Endothelial cell of umbilical vein (primary cell): ENCODE data around the gene PPFIA3. TPM values are rescaled to one million over a fixed set of nuclear protein-coding genes. Genes with fewer than 3 reads are reported as not detected.

Experiments used
- BruUV-seq: library from RNA; stranded (reverse); fragments of 400-500 nt; replicated peaks from 2 replicates; lab custom pipeline; 2021; lab: Mats Ljungman, UMichigan
- CTCF ChIA-PET: fragments of 300-600, 350-600 bp; sonication (Branson Sonifier 250); formaldehyde crosslinking; loops from one replicate; lab custom pipeline; 2021; ENCODE audit warnings: antibody characterized with exemption, inconsistent platforms; lab: Charles Lee
- POLR2A ChIA-PET: fragments of 300-600, 350-600 bp; sonication (Branson Sonifier 250); formaldehyde crosslinking; loops from one replicate; lab custom pipeline; 2021; ENCODE audit warnings: antibody characterized with exemption, inconsistent platforms; lab: Charles Lee
- DNase-seq: peaks from one replicate; pipeline ENCODE4 v3.0.0-alpha.2; 2011; ENCODE audit warnings: low read depth, low spot score
- FAIRE-seq: peaks from 2 replicates; lab custom pipeline; 2011; peaks lifted over from hg19 to GRCh38; lab: Jason Lieb, UNC
- H2AFZ ChIP-seq: 2 replicates; pipeline ENCODE4 v1.6.0; 2012; ENCODE audit warnings: low read depth, low read length, control low read depth, inconsistent platforms
- H3K27ac ChIP-seq: 2 replicates; pipeline ENCODE4 v1.5.1; 2011; ENCODE audit warnings: low read depth, mild to moderate bottlenecking, control low read depth, low read length, moderate library complexity; ENCODE audit not compliant: insufficient read depth
- H3K27me3 ChIP-seq, 2 experiments: 2 replicates each; pipeline versions ENCODE4 v1.6.0 to v1.6.1; 2011; ENCODE audit warnings: low read length in 2 of 2, mixed read lengths in 1 of 2; ENCODE audit not compliant: control insufficient read depth in 2 of 2, insufficient read depth in 2 of 2
- H3K36me3 ChIP-seq, 2 experiments: 2 replicates in 1 of 2; 3 replicates in 1 of 2; pipeline ENCODE4 v1.5.1; 2011; ENCODE audit warnings: low read length in 2 of 2, mild to moderate bottlenecking in 1 of 2, moderate library complexity in 1 of 2; ENCODE audit not compliant: control insufficient read depth in 2 of 2, insufficient read depth in 2 of 2; ENCODE audit errors: extremely low read depth in 1 of 2
- H3K4me1 ChIP-seq: 3 replicates; pipeline ENCODE4 v1.5.1; 2011; ENCODE audit warnings: mild to moderate bottlenecking, low read length; ENCODE audit not compliant: control insufficient read depth, insufficient read depth; ENCODE audit errors: extremely low read depth
- H3K4me2 ChIP-seq: 2 replicates; pipeline ENCODE4 v1.6.1; 2011; ENCODE audit warnings: low read length, control low read depth, mixed read lengths; ENCODE audit not compliant: insufficient read depth
- H3K4me3 ChIP-seq, 3 experiments: fragments of 200-600 bp in 1 of 3; sonication (generic), shearing (Covaris generic) in 1 of 3; replicated peaks in 1 of 3; 2 replicates each; pipeline ENCODE4 v1.5.1; 2011 to 2016; ENCODE audit warnings: control low read depth in 3 of 3, low read length in 3 of 3, mild to moderate bottlenecking in 2 of 3, inconsistent platforms in 1 of 3, low read depth in 1 of 3, moderate library complexity in 1 of 3; ENCODE audit not compliant: insufficient read depth in 1 of 3
- H3K79me2 ChIP-seq: 2 replicates; pipeline ENCODE4 v1.6.0; 2012; ENCODE audit warnings: low read length, inconsistent platforms; ENCODE audit not compliant: control insufficient read depth, insufficient read depth
- H3K9ac ChIP-seq: replicated peaks from 2 replicates; pipeline ENCODE3; 2011; ENCODE audit warnings: low read length, control low read depth; ENCODE audit not compliant: insufficient read depth; ENCODE audit errors: extremely low read depth
- H3K9me1 ChIP-seq: replicated peaks from 3 replicates; pipeline ENCODE4 v1.6.0; 2011; ENCODE audit warnings: mild to moderate bottlenecking, low read length; ENCODE audit not compliant: control insufficient read depth, insufficient read depth; ENCODE audit errors: extremely low read depth
- H3K9me3 ChIP-seq: replicated peaks from 2 replicates; pipeline ENCODE4 v1.5.1; 2012; ENCODE audit warnings: low read length, inconsistent platforms; ENCODE audit not compliant: control insufficient read depth, insufficient read depth
- H4K20me1 ChIP-seq: replicated peaks from 2 replicates; pipeline ENCODE3; 2011; ENCODE audit warnings: mild to moderate bottlenecking, low read length; ENCODE audit not compliant: control insufficient read depth, insufficient read depth; ENCODE audit errors: extremely low read depth
- EZH2 ChIP-seq: IDR thresholded peaks from 2 replicates; pipeline ENCODE4 v1.6.1; 2012; ENCODE audit warnings: borderline replicate concordance, low read depth, mild to moderate bottlenecking, moderate library complexity, low read length, inconsistent platforms; ENCODE audit not compliant: severe bottlenecking
- FOS ChIP-seq: IDR thresholded peaks from 2 replicates; pipeline ENCODE4 v1.6.1; 2011; ENCODE audit warnings: mild to moderate bottlenecking, low read length, moderate library complexity, borderline replicate concordance; ENCODE audit not compliant: insufficient read depth
- GATA2 ChIP-seq: IDR thresholded peaks from 2 replicates; pipeline ENCODE4 v1.7.0; 2011; ENCODE audit warnings: low read depth, mild to moderate bottlenecking, moderate library complexity, mixed read lengths, low read length; ENCODE audit not compliant: insufficient read length, insufficient read depth
- JUN ChIP-seq: IDR thresholded peaks from 2 replicates; pipeline ENCODE4 v1.6.1; 2011; ENCODE audit warnings: borderline replicate concordance, low read depth; ENCODE audit not compliant: insufficient read length, insufficient read depth
- MAX ChIP-seq: IDR thresholded peaks from 2 replicates; pipeline ENCODE4 v1.6.1; 2011; ENCODE audit not compliant: insufficient read depth, insufficient read length
- MYC ChIP-seq: IDR thresholded peaks from one replicate; pipeline ENCODE4 v1.6.1; 2011; ENCODE audit warnings: mild to moderate bottlenecking, low read depth, low read length
- POLR2A ChIP-seq: IDR thresholded peaks from 2 replicates; pipeline ENCODE4 v1.6.1; 2012; ENCODE audit warnings: low read depth, mild to moderate bottlenecking, control low read depth, low read length
- POLR2AphosphoS5 ChIP-seq: IDR thresholded peaks from 2 replicates; pipeline ENCODE4 v1.6.1; 2012; ENCODE audit warnings: low read depth, mild to moderate bottlenecking, control low read depth, low read length, moderate library complexity; ENCODE audit not compliant: insufficient read depth
- dilution Hi-C: fragments of 300-500 bp; cut with MboI; formaldehyde crosslinking; loops from one replicate; pipeline ENCODE4 v1.15.0; 2019; ENCODE audit warnings: low sequenced_read_pairs; ENCODE audit not compliant: extremely low pct_ligation_motif_present
- intact Hi-C: fragments of 100-400 bp; cut with micrococcal nuclease; formaldehyde crosslinking; loops from one replicate; pipeline ENCODE4 v1.10.0; 2022
- polyA plus RNA-seq, 4 experiments: library from polyadenylated mRNA; depleted of rRNA in 3 of 4; stranded (reverse) in 3 of 4; unstranded in 1 of 4; fragments of >200 nt; gene quantifications; 2 replicates each; pipeline versions ENCODE4 v1.2.1 to v1.2.3, GENCODE V29; 2011 to 2012; ENCODE audit warnings: missing spikeins in 1 of 4
- total RNA-seq: library from RNA; stranded (reverse); gene quantifications from 2 replicates; pipeline ENCODE4 v1.2.3, GENCODE V29; 2021
- TF ChIP-seq, protein P1 (sequence below), 2 donors: IDR thresholded peaks; 1 replicate in 1 of 2; 2 replicates in 1 of 2; pipeline ENCODE4 v1.5.1; 2011; ENCODE audit warnings: low read length in 2 of 2, mild to moderate bottlenecking in 2 of 2, moderate library complexity in 2 of 2, control low read depth in 1 of 2, inconsistent platforms in 1 of 2, low read depth in 1 of 2; ENCODE audit not compliant: insufficient read depth in 1 of 2; ENCODE audit errors: extremely low read depth in 1 of 2

Gene PPFIA3
- total and polyA plus RNA-seq, 2 donors (not counting 3 experiments of a cell fraction or from before 2014, with no cell fraction given) = 1.3 to 2.0 TPM

- Histone ChIP-seq H3K4me3 (no peak overlapping the region), H3K9me1 (no peaks in the 10 kb centered on the region), H4K20me1 (peaks cover 3% of the 10 kb centered on the region), H3K27ac (no peak overlapping the region), H3K36me3 (peaks cover 33 to 55% of the 10 kb centered on the region in 2 experiments), H3K9ac (no peak overlapping the region), H2AFZ (no peak overlapping the region), H3K4me1 (no peaks in the 10 kb centered on the region), H3K27me3 (no peaks in the 10 kb centered on the region), H3K9me3 (no peaks in the 10 kb centered on the region), H3K79me2 (peaks cover 32% of the 10 kb centered on the region), H3K4me2 (no peak overlapping the region)
- BruUV-seq = no TSS peak
- FAIRE-seq = no peak
- POLR2A ChIA-PET = no interaction called here
- CTCF ChIA-PET = interaction anchor here (1.4 to 6.9 kb wide), 14 partner anchors 7 to 126 kb away, joined by 6 to 164 read pairs (median 20); partner anchors contain the start of genes LIN7B and PPFIA3
- dilution Hi-C loops = no loop called here
- TF ChIP-seq EZH2 (no peak), POLR2AphosphoS5 (no peak), POLR2A (no peak), MYC (no peak), JUN (no peak), MAX (no peak), GATA2 (no peak), FOS (no peak)
- TF ChIP-seq, protein P1, sequence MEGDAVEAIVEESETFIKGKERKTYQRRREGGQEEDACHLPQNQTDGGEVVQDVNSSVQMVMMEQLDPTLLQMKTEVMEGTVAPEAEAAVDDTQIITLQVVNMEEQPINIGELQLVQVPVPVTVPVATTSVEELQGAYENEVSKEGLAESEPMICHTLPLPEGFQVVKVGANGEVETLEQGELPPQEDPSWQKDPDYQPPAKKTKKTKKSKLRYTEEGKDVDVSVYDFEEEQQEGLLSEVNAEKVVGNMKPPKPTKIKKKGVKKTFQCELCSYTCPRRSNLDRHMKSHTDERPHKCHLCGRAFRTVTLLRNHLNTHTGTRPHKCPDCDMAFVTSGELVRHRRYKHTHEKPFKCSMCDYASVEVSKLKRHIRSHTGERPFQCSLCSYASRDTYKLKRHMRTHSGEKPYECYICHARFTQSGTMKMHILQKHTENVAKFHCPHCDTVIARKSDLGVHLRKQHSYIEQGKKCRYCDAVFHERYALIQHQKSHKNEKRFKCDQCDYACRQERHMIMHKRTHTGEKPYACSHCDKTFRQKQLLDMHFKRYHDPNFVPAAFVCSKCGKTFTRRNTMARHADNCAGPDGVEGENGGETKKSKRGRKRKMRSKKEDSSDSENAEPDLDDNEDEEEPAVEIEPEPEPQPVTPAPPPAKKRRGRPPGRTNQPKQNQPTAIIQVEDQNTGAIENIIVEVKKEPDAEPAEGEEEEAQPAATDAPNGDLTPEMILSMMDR (IDR thresholded peaks at IDR 0.05; ENCODE audit: extremely low read depth in 1 of 2, insufficient read depth in 1 of 2, low read depth in 1 of 2, low read length in 2 of 2) = no peak
- intact Hi-C loops = loop anchor here (1.0 kb wide), 1 partner anchor 47 kb away; no protein-coding TSS in a partner anchor
- no peak for DNase-seq
These were observed 20.5 kb upstream of the PPFIA3 start for GRCh38 chr19:49098795-49099194.
